SKM-1 (cell line): ENCODE measurements around the gene HAPSTR1.

ENCODE experiments used
- DNase-seq: peaks from one replicate; lab custom pipeline; 2025; ENCODE audit not compliant: unreplicated experiment; lab: John Stamatoyannopoulos, UW

HAPSTR1 gene

GRCh38 chr16:9095656-9096397, 4.4 kb downstream of the HAPSTR1 start:
- no peak for DNase-seq

- no peak for DNase-seq
Measured at GRCh38 chr16:9096416-9096952, 5.0 kb downstream of the HAPSTR1 start.

- no peak for DNase-seq
Measured at GRCh38 chr16:9097266-9098219, 6.1 kb downstream of the HAPSTR1 start.

- DNase-seq: no peak
Measured at GRCh38 chr16:9098377-9099090, 7.1 kb downstream of the HAPSTR1 start.

GRCh38 chr16:9099131-9099625, 7.7 kb downstream of the HAPSTR1 start:
- peak; percentile 73 for DNase-seq

GRCh38 chr16:9102379-9102778, 10.9 kb downstream of the HAPSTR1 start:
- DNase-seq: no peak

GRCh38 chr16:9102943-9103342, 11.5 kb downstream of the HAPSTR1 start:
- no peak for DNase-seq

GRCh38 chr16:9103546-9103945, 12.1 kb downstream of the HAPSTR1 start:
- no peak for DNase-seq

GRCh38 chr16:9105189-9105588, 13.7 kb downstream of the HAPSTR1 start:
- DNase-seq: no peak

GRCh38 chr16:9107025-9107970, 15.9 kb downstream of the HAPSTR1 start:
- DNase-seq: no peak

- DNase-seq: no peak
Measured at GRCh38 chr16:9109255-9109654, 17.8 kb downstream of the HAPSTR1 start.

GRCh38 chr16:9112166-9112843, 20.9 kb downstream of the HAPSTR1 start:
- DNase-seq: no peak

- no peak for DNase-seq
Measured at GRCh38 chr16:9112844-9113186, 21.4 kb downstream of the HAPSTR1 start.

- DNase-seq: no peak
Measured at GRCh38 chr16:9113707-9114106, 22.3 kb downstream of the HAPSTR1 start.

- no peak for DNase-seq
Measured at GRCh38 chr16:9114112-9114511, 22.7 kb downstream of the HAPSTR1 start.

- DNase-seq: no peak
Measured at GRCh38 chr16:9114842-9115241, 23.4 kb downstream of the HAPSTR1 start.

GRCh38 chr16:9115277-9115676, 23.8 kb downstream of the HAPSTR1 start:
- DNase-seq: no peak

- no peak for DNase-seq
Measured at GRCh38 chr16:9116141-9116540, 24.7 kb downstream of the HAPSTR1 start.

- DNase-seq: no peak
Measured at GRCh38 chr16:9118170-9118569, 26.7 kb downstream of the HAPSTR1 start.
